Mesendoderm (in vitro differentiated cells): Measurements from ENCODE around the gene FNIP1.

ENCODE experiments used
- DNase-seq: peaks from one replicate; pipeline ENCODE4 v3.0.0; 2013
- H2AK5ac ChIP-seq: 2 replicates; pipeline ENCODE4 v1.6.1; 2013; ENCODE audit warnings: low read length, inconsistent platforms
- H2BK120ac ChIP-seq: 2 replicates; pipeline ENCODE4 v1.6.1; 2013; ENCODE audit warnings: low read depth, mild to moderate bottlenecking, low read length, moderate library complexity, mixed read lengths
- H2BK15ac ChIP-seq: replicated peaks from 2 replicates; pipeline ENCODE4 v1.6.1; 2013; ENCODE audit warnings: low read depth, mild to moderate bottlenecking, moderate library complexity
- H2BK5ac ChIP-seq: 2 replicates; pipeline ENCODE4 v1.6.1; 2013; ENCODE audit warnings: low read length, inconsistent platforms
- H3K18ac ChIP-seq: 2 replicates; pipeline ENCODE4 v1.6.1; 2013; ENCODE audit warnings: mild to moderate bottlenecking, low read length, mixed read lengths
- H3K23ac ChIP-seq: one replicate; pipeline ENCODE4 v1.6.1; 2013; ENCODE audit warnings: low read length
- H3K27ac ChIP-seq: 2 replicates; pipeline ENCODE4 v1.5.1; 2013; ENCODE audit warnings: low read depth, mild to moderate bottlenecking, inconsistent platforms, low read length, moderate library complexity
- H3K27me3 ChIP-seq: 2 replicates; pipeline ENCODE4 v1.6.1; 2013; ENCODE audit warnings: low read length, control low read depth, mild to moderate bottlenecking, inconsistent platforms; ENCODE audit not compliant: insufficient read depth, poor library complexity
- H3K36me3 ChIP-seq: 2 replicates; pipeline ENCODE4 v1.6.1; 2013; ENCODE audit warnings: low read length, inconsistent platforms; ENCODE audit not compliant: control insufficient read depth, insufficient read depth
- H3K4ac ChIP-seq: one replicate; pipeline ENCODE4 v1.6.1; 2013; ENCODE audit warnings: low read depth, mild to moderate bottlenecking, low read length, moderate library complexity
- H3K4me1 ChIP-seq: 2 replicates; pipeline ENCODE4 v1.6.1; 2013; ENCODE audit warnings: low read depth, low read length, inconsistent platforms; ENCODE audit not compliant: control insufficient read depth
- H3K4me2 ChIP-seq: 2 replicates; pipeline ENCODE4 v1.6.1; 2013; ENCODE audit warnings: low read length
- H3K4me3 ChIP-seq: 2 replicates; pipeline ENCODE4 v1.5.1; 2013; ENCODE audit warnings: mild to moderate bottlenecking, low read length
- H3K56ac ChIP-seq: one replicate; pipeline ENCODE4 v1.6.1; 2013; ENCODE audit warnings: low read length
- H3K79me1 ChIP-seq: 2 replicates; pipeline ENCODE4 v1.6.1; 2013; ENCODE audit warnings: low read length, inconsistent platforms
- H3K79me2 ChIP-seq: 2 replicates; pipeline ENCODE4 v1.6.1; 2013; ENCODE audit warnings: mild to moderate bottlenecking, low read length; ENCODE audit not compliant: control insufficient read depth, insufficient read depth
- H3K9ac ChIP-seq: 2 replicates; pipeline ENCODE4 v1.6.1; 2013; ENCODE audit warnings: low read length, inconsistent platforms
- H4K5ac ChIP-seq: one replicate; pipeline ENCODE4 v1.6.1; 2013; ENCODE audit warnings: low read length
- H4K8ac ChIP-seq: one replicate; pipeline ENCODE4 v1.6.1; 2013; ENCODE audit warnings: low read depth, mild to moderate bottlenecking, control low read depth, low read length, moderate library complexity
- WGBS: extraction: QIAGEN DNeasy Blood & Tissue Kit; methylation state at CpG from one replicate; pipeline ENCODE4 v1.1.7; 2013; ENCODE audit warnings: low lambda C conversion rate, missing lambda C conversion rate; ENCODE audit not compliant: insufficient coverage; ENCODE audit errors: extremely low coverage; 5-methylcytosine and 5-hydroxymethylcytosine counted together

The FNIP1 gene

DNA sequence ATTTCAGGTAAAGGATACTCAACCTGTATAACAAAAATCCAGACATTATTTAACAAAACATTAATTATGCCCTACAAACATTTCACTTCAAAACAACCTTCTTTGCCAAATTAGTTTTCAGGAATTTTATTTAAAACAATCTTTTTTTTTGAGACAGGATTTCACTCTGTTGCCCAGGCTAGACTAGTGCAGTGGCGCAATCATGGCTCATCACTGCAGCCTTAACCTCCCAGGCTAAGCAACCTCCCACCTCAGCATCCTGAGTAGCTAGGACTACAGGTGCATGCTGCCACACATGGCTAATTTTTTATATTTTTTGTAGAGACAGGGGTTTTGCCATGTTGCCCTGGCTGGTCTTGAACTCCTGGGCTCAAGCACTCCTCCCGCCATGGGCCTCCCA is 3.9 kb downstream of the FNIP1 start:
- no peaks in the 10 kb centered on the region for H3K27me3 ChIP-seq
- H3K79me2 ChIP-seq: peaks cover 11% of the 10 kb centered on the region
- H3K4me1 ChIP-seq: no peaks in the 10 kb centered on the region
- no peak overlapping the region for H3K23ac ChIP-seq
- no peak overlapping the region for H3K27ac ChIP-seq
- no peak overlapping the region for H3K56ac ChIP-seq
- H3K4me3 ChIP-seq: no peak overlapping the region
- H3K4ac ChIP-seq: no peak overlapping the region
- H2BK15ac ChIP-seq: no peak overlapping the region
- no CpG with 5 or more reads among the region's 2 CpGs for WGBS
- H4K5ac ChIP-seq: no peak overlapping the region
- no peak overlapping the region for H2AK5ac ChIP-seq
- H4K8ac ChIP-seq: no peak overlapping the region
- H2BK120ac ChIP-seq: no peak overlapping the region
- no peak overlapping the region for H3K18ac ChIP-seq
- H3K4me2 ChIP-seq: no peak overlapping the region
- no peak overlapping the region for H2BK5ac ChIP-seq
- no peak overlapping the region for H3K9ac ChIP-seq
- no peak for DNase-seq
- peaks cover 8% of the 10 kb centered on the region for H3K79me1 ChIP-seq
- H3K36me3 ChIP-seq: no peaks in the 10 kb centered on the region

GRCh38 chr5:131791866-131792265 is 5.0 kb downstream of the FNIP1 start:
- no peak for DNase-seq
- no peak overlapping the region for H3K4me2 ChIP-seq
- H3K36me3 ChIP-seq: no peaks in the 10 kb centered on the region
- no peak overlapping the region for H3K4ac ChIP-seq
- H4K5ac ChIP-seq: no peak overlapping the region
- H3K79me2 ChIP-seq: peaks cover 14% of the 10 kb centered on the region
- no peak overlapping the region for H2BK15ac ChIP-seq
- H3K56ac ChIP-seq: no peak overlapping the region
- H3K27ac ChIP-seq: no peak overlapping the region
- no peak overlapping the region for H3K4me3 ChIP-seq
- WGBS: no CpG with 5 or more reads among the region's 6 CpGs
- peaks cover 16% of the 10 kb centered on the region for H3K79me1 ChIP-seq
- H3K9ac ChIP-seq: no peak overlapping the region
- no peak overlapping the region for H3K18ac ChIP-seq
- H3K4me1 ChIP-seq: no peaks in the 10 kb centered on the region
- H3K23ac ChIP-seq: no peak overlapping the region
- no peak overlapping the region for H2BK120ac ChIP-seq
- no peak overlapping the region for H2AK5ac ChIP-seq
- no peak overlapping the region for H4K8ac ChIP-seq
- H3K27me3 ChIP-seq: no peaks in the 10 kb centered on the region
- H2BK5ac ChIP-seq: no peak overlapping the region

- no peak overlapping the region for H3K9ac ChIP-seq
- H3K36me3 ChIP-seq: no peaks in the 10 kb centered on the region
- H4K5ac ChIP-seq: no peak overlapping the region
- no peak overlapping the region for H2AK5ac ChIP-seq
- DNase-seq: no peak
- H3K79me2 ChIP-seq: peaks cover 10% of the 10 kb centered on the region
- no peak overlapping the region for H3K4me2 ChIP-seq
- no peak overlapping the region for H3K27ac ChIP-seq
- H4K8ac ChIP-seq: no peak overlapping the region
- H3K4ac ChIP-seq: no peak overlapping the region
- no peak overlapping the region for H3K23ac ChIP-seq
- H3K4me1 ChIP-seq: no peaks in the 10 kb centered on the region
- no peak overlapping the region for H2BK120ac ChIP-seq
- H3K56ac ChIP-seq: no peak overlapping the region
- H3K27me3 ChIP-seq: no peaks in the 10 kb centered on the region
- peaks cover 15% of the 10 kb centered on the region for H3K79me1 ChIP-seq
- no peak overlapping the region for H2BK15ac ChIP-seq
- H2BK5ac ChIP-seq: no peak overlapping the region
- no CpG with 5 or more reads among the region's 2 CpGs for WGBS
- no peak overlapping the region for H3K4me3 ChIP-seq
- no peak overlapping the region for H3K18ac ChIP-seq
Observed at GRCh38 chr5:131790550-131790949, 6.3 kb downstream of the FNIP1 start.

DNA sequence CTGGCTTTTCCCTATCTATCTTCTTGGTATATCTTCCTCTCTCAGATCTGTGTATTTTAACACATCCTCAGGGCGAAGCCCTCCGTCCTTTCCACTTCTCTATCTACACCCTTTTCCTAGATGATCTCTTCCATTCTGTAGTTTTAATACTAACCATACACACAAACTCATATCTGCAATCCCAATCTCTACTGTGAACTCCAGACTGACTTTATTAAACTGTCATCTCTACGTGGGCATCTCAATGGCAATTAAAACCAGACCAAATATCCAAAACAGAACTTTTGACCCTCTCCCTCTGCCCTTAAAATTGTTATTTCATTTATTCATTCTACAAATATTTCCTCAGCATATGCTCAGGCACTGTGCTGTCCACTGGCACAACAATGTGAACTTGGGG is 7.1 kb downstream of the FNIP1 start:
- no peak overlapping the region for H3K23ac ChIP-seq

GRCh38 chr5:131787736-131788135 is 9.1 kb downstream of the FNIP1 start:
- peaks cover 12% of the 10 kb centered on the region for H3K79me1 ChIP-seq
- H4K5ac ChIP-seq: no peak overlapping the region
- H3K4me2 ChIP-seq: no peak overlapping the region
- H2BK15ac ChIP-seq: no peak overlapping the region
- H2AK5ac ChIP-seq: no peak overlapping the region
- no peak overlapping the region for H3K18ac ChIP-seq
- no peak overlapping the region for H3K4me3 ChIP-seq
- no peak overlapping the region for H2BK120ac ChIP-seq
- H3K27ac ChIP-seq: no peak overlapping the region
- no peaks in the 10 kb centered on the region for H3K36me3 ChIP-seq
- H3K56ac ChIP-seq: no peak overlapping the region
- H3K27me3 ChIP-seq: no peaks in the 10 kb centered on the region
- DNase-seq: no peak
- H4K8ac ChIP-seq: no peak overlapping the region
- H2BK5ac ChIP-seq: no peak overlapping the region
- H3K9ac ChIP-seq: no peak overlapping the region
- no peaks in the 10 kb centered on the region for H3K4me1 ChIP-seq
- no peak overlapping the region for H3K23ac ChIP-seq
- peaks cover 6% of the 10 kb centered on the region for H3K79me2 ChIP-seq
- no CpG with 5 or more reads among the region's 4 CpGs for WGBS
- no peak overlapping the region for H3K4ac ChIP-seq

More for the DNA sequence above, 7.1 kb downstream of the FNIP1 start:
- H3K79me1 ChIP-seq: peaks cover 15% of the 10 kb centered on the region
- no peaks in the 10 kb centered on the region for H3K4me1 ChIP-seq
- H2AK5ac ChIP-seq: no peak overlapping the region
- no peak overlapping the region for H2BK120ac ChIP-seq
- H3K56ac ChIP-seq: no peak overlapping the region
- H3K4me2 ChIP-seq: no peak overlapping the region
- no CpG with 5 or more reads among the region's 3 CpGs for WGBS
- no peak overlapping the region for H2BK15ac ChIP-seq
- no peak overlapping the region for H2BK5ac ChIP-seq
- no peak overlapping the region for H4K5ac ChIP-seq
- no peaks in the 10 kb centered on the region for H3K36me3 ChIP-seq
- H3K4me3 ChIP-seq: no peak overlapping the region
- no peak overlapping the region for H3K27ac ChIP-seq
- no peak overlapping the region for H3K4ac ChIP-seq
- no peak overlapping the region for H3K18ac ChIP-seq
- H3K9ac ChIP-seq: no peak overlapping the region
- H3K79me2 ChIP-seq: peaks cover 9% of the 10 kb centered on the region
- DNase-seq: no peak
- no peaks in the 10 kb centered on the region for H3K27me3 ChIP-seq
- H4K8ac ChIP-seq: no peak overlapping the region

DNA sequence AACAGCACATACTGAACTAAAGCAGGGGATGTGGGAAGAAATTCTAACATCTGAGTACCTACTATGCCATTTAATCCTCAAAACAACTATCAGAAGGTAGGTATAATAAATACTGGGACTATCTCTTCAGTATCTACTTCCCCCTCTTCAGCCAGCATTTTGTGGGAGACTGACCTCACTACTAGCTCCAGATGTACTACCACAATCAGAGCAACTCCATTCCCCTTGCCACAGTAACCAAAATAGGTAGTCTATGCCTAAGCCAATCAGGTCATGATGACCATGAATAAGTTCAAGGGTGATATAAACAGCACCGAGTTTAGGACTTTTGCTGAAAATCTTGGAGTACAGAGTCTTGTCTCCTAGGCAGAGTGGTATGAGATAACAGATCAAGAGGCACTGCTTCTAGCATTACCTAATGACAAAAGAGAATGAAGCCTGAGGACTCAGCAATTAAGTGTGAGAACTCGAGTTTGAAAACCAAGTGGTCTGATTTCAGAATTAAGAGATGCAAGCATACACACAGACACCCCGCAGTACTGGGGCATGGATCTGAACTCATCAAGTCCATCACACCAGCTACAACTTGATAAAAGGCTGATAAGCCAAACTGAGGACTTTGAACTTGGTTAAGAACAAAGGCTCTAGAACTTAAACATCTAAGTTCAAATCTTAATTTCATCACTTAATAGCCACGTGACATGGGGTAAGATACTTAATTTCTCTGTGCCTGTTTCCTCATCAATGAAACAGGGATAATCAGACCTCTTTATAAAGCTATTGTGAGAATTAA is 9.7 kb downstream of the FNIP1 start:
- H3K4me2 ChIP-seq: no peak overlapping the region
- H4K8ac ChIP-seq: no peak overlapping the region
- H3K36me3 ChIP-seq: no peaks in the 10 kb centered on the region
- H3K79me1 ChIP-seq: peaks cover 12% of the 10 kb centered on the region
- H3K4ac ChIP-seq: no peak overlapping the region
- no peak overlapping the region for H2BK15ac ChIP-seq
- no peak overlapping the region for H4K5ac ChIP-seq
- H2AK5ac ChIP-seq: no peak overlapping the region
- no peak overlapping the region for H3K23ac ChIP-seq
- H3K4me3 ChIP-seq: no peak overlapping the region
- H3K56ac ChIP-seq: no peak overlapping the region
- H3K9ac ChIP-seq: no peak overlapping the region
- H3K79me2 ChIP-seq: peaks cover 6% of the 10 kb centered on the region
- H3K27ac ChIP-seq: no peak overlapping the region
- no peak overlapping the region for H3K18ac ChIP-seq
- WGBS: no CpG with 5 or more reads among the region's 4 CpGs
- H3K27me3 ChIP-seq: no peaks in the 10 kb centered on the region
- H2BK5ac ChIP-seq: no peak overlapping the region
- no peaks in the 10 kb centered on the region for H3K4me1 ChIP-seq
- H2BK120ac ChIP-seq: no peak overlapping the region
- no peak for DNase-seq
